Endothelial cell of umbilical vein (primary cell): ENCODE measurements around the gene LRIG1. TPM values are rescaled to one million over a fixed set of nuclear protein-coding genes. Genes with fewer than 3 reads are reported as not detected.
A peak's percentile ranks its signal among the peaks of the same experiment; 100 is the strongest.

Source experiments
- BruUV-seq: library from RNA; stranded (reverse); fragments of 400-500 nt; replicated peaks from 2 replicates; lab custom pipeline; 2021; lab: Mats Ljungman, UMichigan
- CTCF ChIA-PET: fragments of 300-600, 350-600 bp; sonication (Branson Sonifier 250); formaldehyde crosslinking; loops from one replicate; lab custom pipeline; 2021; ENCODE audit warnings: antibody characterized with exemption, inconsistent platforms; lab: Charles Lee
- POLR2A ChIA-PET: fragments of 300-600, 350-600 bp; sonication (Branson Sonifier 250); formaldehyde crosslinking; loops from one replicate; lab custom pipeline; 2021; ENCODE audit warnings: antibody characterized with exemption, inconsistent platforms; lab: Charles Lee
- DNase-seq: peaks from one replicate; pipeline ENCODE4 v3.0.0-alpha.2; 2011; ENCODE audit warnings: low read depth, low spot score
- FAIRE-seq: peaks from 2 replicates; lab custom pipeline; 2011; peaks lifted over from hg19 to GRCh38; lab: Jason Lieb, UNC
- H2AFZ ChIP-seq: 2 replicates; pipeline ENCODE4 v1.6.0; 2012; ENCODE audit warnings: low read depth, low read length, control low read depth, inconsistent platforms
- H3K27ac ChIP-seq: 2 replicates; pipeline ENCODE4 v1.5.1; 2011; ENCODE audit warnings: low read depth, mild to moderate bottlenecking, control low read depth, low read length, moderate library complexity; ENCODE audit not compliant: insufficient read depth
- H3K27me3 ChIP-seq, 2 experiments: 2 replicates each; pipeline versions ENCODE4 v1.6.0 to v1.6.1; 2011; ENCODE audit warnings: low read length in 2 of 2, mixed read lengths in 1 of 2; ENCODE audit not compliant: control insufficient read depth in 2 of 2, insufficient read depth in 2 of 2
- H3K36me3 ChIP-seq, 2 experiments: 2 replicates in 1 of 2; 3 replicates in 1 of 2; pipeline ENCODE4 v1.5.1; 2011; ENCODE audit warnings: low read length in 2 of 2, mild to moderate bottlenecking in 1 of 2, moderate library complexity in 1 of 2; ENCODE audit not compliant: control insufficient read depth in 2 of 2, insufficient read depth in 2 of 2; ENCODE audit errors: extremely low read depth in 1 of 2
- H3K4me1 ChIP-seq: 3 replicates; pipeline ENCODE4 v1.5.1; 2011; ENCODE audit warnings: mild to moderate bottlenecking, low read length; ENCODE audit not compliant: control insufficient read depth, insufficient read depth; ENCODE audit errors: extremely low read depth
- H3K4me2 ChIP-seq: 2 replicates; pipeline ENCODE4 v1.6.1; 2011; ENCODE audit warnings: low read length, control low read depth, mixed read lengths; ENCODE audit not compliant: insufficient read depth
- H3K4me3 ChIP-seq, 3 experiments: fragments of 200-600 bp in 1 of 3; sonication (generic), shearing (Covaris generic) in 1 of 3; replicated peaks in 1 of 3; 2 replicates each; pipeline ENCODE4 v1.5.1; 2011 to 2016; ENCODE audit warnings: control low read depth in 3 of 3, low read length in 3 of 3, mild to moderate bottlenecking in 2 of 3, inconsistent platforms in 1 of 3, low read depth in 1 of 3, moderate library complexity in 1 of 3; ENCODE audit not compliant: insufficient read depth in 1 of 3
- H3K79me2 ChIP-seq: 2 replicates; pipeline ENCODE4 v1.6.0; 2012; ENCODE audit warnings: low read length, inconsistent platforms; ENCODE audit not compliant: control insufficient read depth, insufficient read depth
- H3K9ac ChIP-seq: replicated peaks from 2 replicates; pipeline ENCODE3; 2011; ENCODE audit warnings: low read length, control low read depth; ENCODE audit not compliant: insufficient read depth; ENCODE audit errors: extremely low read depth
- H3K9me1 ChIP-seq: replicated peaks from 3 replicates; pipeline ENCODE4 v1.6.0; 2011; ENCODE audit warnings: mild to moderate bottlenecking, low read length; ENCODE audit not compliant: control insufficient read depth, insufficient read depth; ENCODE audit errors: extremely low read depth
- H3K9me3 ChIP-seq: replicated peaks from 2 replicates; pipeline ENCODE4 v1.5.1; 2012; ENCODE audit warnings: low read length, inconsistent platforms; ENCODE audit not compliant: control insufficient read depth, insufficient read depth
- H4K20me1 ChIP-seq: replicated peaks from 2 replicates; pipeline ENCODE3; 2011; ENCODE audit warnings: mild to moderate bottlenecking, low read length; ENCODE audit not compliant: control insufficient read depth, insufficient read depth; ENCODE audit errors: extremely low read depth
- EZH2 ChIP-seq: IDR thresholded peaks from 2 replicates; pipeline ENCODE4 v1.6.1; 2012; ENCODE audit warnings: borderline replicate concordance, low read depth, mild to moderate bottlenecking, moderate library complexity, low read length, inconsistent platforms; ENCODE audit not compliant: severe bottlenecking
- FOS ChIP-seq: IDR thresholded peaks from 2 replicates; pipeline ENCODE4 v1.6.1; 2011; ENCODE audit warnings: mild to moderate bottlenecking, low read length, moderate library complexity, borderline replicate concordance; ENCODE audit not compliant: insufficient read depth
- GATA2 ChIP-seq: IDR thresholded peaks from 2 replicates; pipeline ENCODE4 v1.7.0; 2011; ENCODE audit warnings: low read depth, mild to moderate bottlenecking, moderate library complexity, mixed read lengths, low read length; ENCODE audit not compliant: insufficient read length, insufficient read depth
- JUN ChIP-seq: IDR thresholded peaks from 2 replicates; pipeline ENCODE4 v1.6.1; 2011; ENCODE audit warnings: borderline replicate concordance, low read depth; ENCODE audit not compliant: insufficient read length, insufficient read depth
- MAX ChIP-seq: IDR thresholded peaks from 2 replicates; pipeline ENCODE4 v1.6.1; 2011; ENCODE audit not compliant: insufficient read depth, insufficient read length
- MYC ChIP-seq: IDR thresholded peaks from one replicate; pipeline ENCODE4 v1.6.1; 2011; ENCODE audit warnings: mild to moderate bottlenecking, low read depth, low read length
- POLR2A ChIP-seq: IDR thresholded peaks from 2 replicates; pipeline ENCODE4 v1.6.1; 2012; ENCODE audit warnings: low read depth, mild to moderate bottlenecking, control low read depth, low read length
- POLR2AphosphoS5 ChIP-seq: IDR thresholded peaks from 2 replicates; pipeline ENCODE4 v1.6.1; 2012; ENCODE audit warnings: low read depth, mild to moderate bottlenecking, control low read depth, low read length, moderate library complexity; ENCODE audit not compliant: insufficient read depth
- dilution Hi-C: fragments of 300-500 bp; cut with MboI; formaldehyde crosslinking; loops from one replicate; pipeline ENCODE4 v1.15.0; 2019; ENCODE audit warnings: low sequenced_read_pairs; ENCODE audit not compliant: extremely low pct_ligation_motif_present
- intact Hi-C: fragments of 100-400 bp; cut with micrococcal nuclease; formaldehyde crosslinking; loops from one replicate; pipeline ENCODE4 v1.10.0; 2022
- polyA plus RNA-seq, 4 experiments: library from polyadenylated mRNA; depleted of rRNA in 3 of 4; stranded (reverse) in 3 of 4; unstranded in 1 of 4; fragments of >200 nt; gene quantifications; 2 replicates each; pipeline versions ENCODE4 v1.2.1 to v1.2.3, GENCODE V29; 2011 to 2012; ENCODE audit warnings: missing spikeins in 1 of 4
- total RNA-seq: library from RNA; stranded (reverse); gene quantifications from 2 replicates; pipeline ENCODE4 v1.2.3, GENCODE V29; 2021
- TF ChIP-seq, protein P1 (sequence below), 2 donors: IDR thresholded peaks; 1 replicate in 1 of 2; 2 replicates in 1 of 2; pipeline ENCODE4 v1.5.1; 2011; ENCODE audit warnings: low read length in 2 of 2, mild to moderate bottlenecking in 2 of 2, moderate library complexity in 2 of 2, control low read depth in 1 of 2, inconsistent platforms in 1 of 2, low read depth in 1 of 2; ENCODE audit not compliant: insufficient read depth in 1 of 2; ENCODE audit errors: extremely low read depth in 1 of 2

Gene LRIG1
- total and polyA plus RNA-seq, 2 donors (not counting 3 experiments of a cell fraction or from before 2014, with no cell fraction given) = 50.3 to 52.2 TPM

DNA sequence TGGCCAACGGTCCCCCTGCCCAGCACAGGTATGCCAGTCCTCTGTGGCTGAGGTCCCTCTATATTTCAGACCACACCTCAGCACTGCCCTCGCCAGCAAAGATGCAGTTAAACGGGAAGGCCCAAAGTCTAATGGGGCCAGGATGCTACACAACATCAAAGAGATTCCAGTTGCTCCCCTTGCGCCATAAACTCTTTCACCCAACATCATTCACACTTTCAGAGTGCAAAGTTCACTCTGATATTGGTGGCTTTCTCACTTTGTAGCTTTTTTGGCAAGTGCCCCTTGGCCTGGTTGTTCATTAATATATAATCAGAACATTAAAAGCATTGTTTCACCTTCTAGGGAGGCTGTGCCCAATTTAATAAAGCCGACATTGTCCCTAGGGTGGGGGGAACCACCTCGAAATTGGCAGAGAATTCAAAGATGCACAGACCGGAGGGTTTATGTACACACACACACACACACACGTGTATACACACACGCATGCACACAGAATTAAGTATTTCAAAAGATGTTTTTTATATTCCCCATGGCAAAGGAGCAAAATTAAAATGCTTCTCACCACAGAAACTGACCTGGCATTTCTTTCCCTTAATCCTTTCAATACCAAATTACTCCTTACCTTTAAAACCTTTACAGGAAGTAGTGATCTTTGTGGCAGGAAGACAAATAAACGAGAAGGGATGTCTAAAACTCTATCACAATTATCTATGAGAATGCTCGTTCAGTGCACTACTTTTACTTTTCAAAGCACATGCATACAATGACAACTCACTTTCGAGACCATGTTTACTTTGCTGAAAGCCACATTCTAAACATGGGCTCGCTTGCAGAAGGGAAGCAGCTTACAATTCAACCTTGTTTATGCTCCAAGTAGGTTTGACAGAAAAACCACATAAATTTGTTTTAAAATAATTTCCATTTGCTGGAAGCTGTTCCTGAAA lies 19.5 kb downstream of the LRIG1 start:
- H3K9ac ChIP-seq = no peak overlapping the region
- no peaks in the 10 kb centered on the region for H4K20me1 ChIP-seq
- H3K4me1 ChIP-seq = peaks cover 38% of the 10 kb centered on the region
- intact Hi-C loops (loop anchor here (1.0 kb wide), 1 partner anchor 11 kb away; no protein-coding TSS in a partner anchor), dilution Hi-C loops (no loop called here)
- H3K27ac ChIP-seq = peak overlapping the region; percentile 51
- no peaks in the 10 kb centered on the region for H3K36me3 ChIP-seq
- no peaks in the 10 kb centered on the region for H3K9me1 ChIP-seq
- CTCF ChIA-PET = interaction anchor here (1.0 to 2.4 kb wide), 6 partner anchors 8 to 341 kb away, joined by 3 to 23 read pairs (median 4); no protein-coding TSS in a partner anchor
- no peaks in the 10 kb centered on the region for H3K27me3 ChIP-seq
- no peak overlapping the region for H3K4me3 ChIP-seq
- peak overlapping the region; percentile 41 for H3K4me2 ChIP-seq
- DNase-seq = no peak
- H2AFZ ChIP-seq = no peak overlapping the region
- FAIRE-seq = peak; percentile 64
- H3K9me3 ChIP-seq = no peaks in the 10 kb centered on the region
- no TSS peak for BruUV-seq
- POLR2A ChIA-PET = interaction anchor here (1.0 kb wide), 1 partner anchor 8 kb away, joined by 3 read pairs; no protein-coding TSS in a partner anchor
- H3K79me2 ChIP-seq = peaks cover 70% of the 10 kb centered on the region
- TF ChIP-seq EZH2 = no peak
- no peak for TF ChIP-seq MAX
- TF ChIP-seq, protein P1, sequence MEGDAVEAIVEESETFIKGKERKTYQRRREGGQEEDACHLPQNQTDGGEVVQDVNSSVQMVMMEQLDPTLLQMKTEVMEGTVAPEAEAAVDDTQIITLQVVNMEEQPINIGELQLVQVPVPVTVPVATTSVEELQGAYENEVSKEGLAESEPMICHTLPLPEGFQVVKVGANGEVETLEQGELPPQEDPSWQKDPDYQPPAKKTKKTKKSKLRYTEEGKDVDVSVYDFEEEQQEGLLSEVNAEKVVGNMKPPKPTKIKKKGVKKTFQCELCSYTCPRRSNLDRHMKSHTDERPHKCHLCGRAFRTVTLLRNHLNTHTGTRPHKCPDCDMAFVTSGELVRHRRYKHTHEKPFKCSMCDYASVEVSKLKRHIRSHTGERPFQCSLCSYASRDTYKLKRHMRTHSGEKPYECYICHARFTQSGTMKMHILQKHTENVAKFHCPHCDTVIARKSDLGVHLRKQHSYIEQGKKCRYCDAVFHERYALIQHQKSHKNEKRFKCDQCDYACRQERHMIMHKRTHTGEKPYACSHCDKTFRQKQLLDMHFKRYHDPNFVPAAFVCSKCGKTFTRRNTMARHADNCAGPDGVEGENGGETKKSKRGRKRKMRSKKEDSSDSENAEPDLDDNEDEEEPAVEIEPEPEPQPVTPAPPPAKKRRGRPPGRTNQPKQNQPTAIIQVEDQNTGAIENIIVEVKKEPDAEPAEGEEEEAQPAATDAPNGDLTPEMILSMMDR (IDR thresholded peaks at IDR 0.05; ENCODE audit: extremely low read depth in 1 of 2, insufficient read depth in 1 of 2, low read depth in 1 of 2, low read length in 2 of 2) = no peak
- no peak for TF ChIP-seq POLR2A
- no peak for TF ChIP-seq MYC
- no peak for TF ChIP-seq POLR2AphosphoS5
- no peak for TF ChIP-seq FOS
- no peak for TF ChIP-seq GATA2
- TF ChIP-seq JUN = no peak
